Spleen (tissue), 7 donors: Measurements from ENCODE around the gene ANKRD33.

ENCODE experiments used
- POLR2A ChIP-seq, 3 donors: fragments of 450-650 bp; IDR thresholded peaks; one replicate each; pipeline ENCODE4 v1.5.1; 2017; ENCODE audit warnings: antibody characterized with exemption in 3 of 3, mild to moderate bottlenecking in 1 of 3
- POLR2AphosphoS5 ChIP-seq, 3 donors: sonication (generic); formaldehyde crosslinking; IDR thresholded peaks; one replicate each; pipeline ENCODE4 v1.5.1; 2017; ENCODE audit warnings: antibody characterized with exemption in 3 of 3
- TF ChIP-seq, protein P1 (sequence below), 11 experiments: fragments of 200-600 bp in 7 of 11; fragments of 450-650 bp in 4 of 11; sonication (generic) in 4 of 11; IDR thresholded peaks in 8 of 11; conservative IDR thresholded peaks in 3 of 11; 1 replicate in 7 of 11; 2 replicates in 4 of 11; pipeline versions ENCODE4 v1.4.0 to v1.8.0; 2016 to 2021; ENCODE audit warnings: antibody characterized with exemption in 11 of 11, inconsistent platforms in 4 of 11, mild to moderate bottlenecking in 1 of 11
- donor health status: DM: no; HTN: no; CAD: no; lungs with moderate emphysema.
- donor health status: DM: no; HTN: no; CAD: no.
- donor health status: DM: no; HTN: no; CAD: no.

DNA sequence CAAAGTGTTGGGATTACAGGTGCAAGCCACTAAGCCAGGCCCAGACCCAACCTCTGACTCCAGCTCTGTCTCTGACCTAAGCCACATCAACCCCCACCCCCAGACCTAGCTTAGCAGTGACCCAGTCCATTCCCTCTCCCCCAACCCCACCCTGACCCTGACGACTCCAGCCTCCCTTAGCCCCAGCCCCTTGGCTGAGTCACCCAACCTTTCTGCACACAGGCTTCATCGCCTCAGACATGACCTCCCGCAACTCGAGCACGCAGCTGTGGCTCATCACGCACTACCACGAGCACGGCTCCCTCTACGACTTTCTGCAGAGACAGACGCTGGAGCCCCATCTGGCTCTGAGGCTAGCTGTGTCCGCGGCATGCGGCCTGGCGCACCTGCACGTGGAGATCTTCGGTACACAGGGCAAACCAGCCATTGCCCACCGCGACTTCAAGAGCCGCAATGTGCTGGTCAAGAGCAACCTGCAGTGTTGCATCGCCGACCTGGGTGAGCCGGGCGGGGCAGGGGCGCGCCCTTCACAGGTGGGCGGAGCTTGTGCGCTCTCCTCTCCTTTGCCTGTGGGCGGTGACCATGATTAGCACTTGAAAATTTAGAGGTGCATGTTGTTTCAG lies 27.2 kb downstream of the ANKRD33 start:
- TF ChIP-seq, protein P1, sequence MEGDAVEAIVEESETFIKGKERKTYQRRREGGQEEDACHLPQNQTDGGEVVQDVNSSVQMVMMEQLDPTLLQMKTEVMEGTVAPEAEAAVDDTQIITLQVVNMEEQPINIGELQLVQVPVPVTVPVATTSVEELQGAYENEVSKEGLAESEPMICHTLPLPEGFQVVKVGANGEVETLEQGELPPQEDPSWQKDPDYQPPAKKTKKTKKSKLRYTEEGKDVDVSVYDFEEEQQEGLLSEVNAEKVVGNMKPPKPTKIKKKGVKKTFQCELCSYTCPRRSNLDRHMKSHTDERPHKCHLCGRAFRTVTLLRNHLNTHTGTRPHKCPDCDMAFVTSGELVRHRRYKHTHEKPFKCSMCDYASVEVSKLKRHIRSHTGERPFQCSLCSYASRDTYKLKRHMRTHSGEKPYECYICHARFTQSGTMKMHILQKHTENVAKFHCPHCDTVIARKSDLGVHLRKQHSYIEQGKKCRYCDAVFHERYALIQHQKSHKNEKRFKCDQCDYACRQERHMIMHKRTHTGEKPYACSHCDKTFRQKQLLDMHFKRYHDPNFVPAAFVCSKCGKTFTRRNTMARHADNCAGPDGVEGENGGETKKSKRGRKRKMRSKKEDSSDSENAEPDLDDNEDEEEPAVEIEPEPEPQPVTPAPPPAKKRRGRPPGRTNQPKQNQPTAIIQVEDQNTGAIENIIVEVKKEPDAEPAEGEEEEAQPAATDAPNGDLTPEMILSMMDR (IDR thresholded peaks at IDR 0.05 in 8 of 11, conservative IDR thresholded peaks at IDR 0.05 in 3 of 11), result no peak
- no peak for TF ChIP-seq POLR2AphosphoS5 (IDR thresholded peaks at IDR 0.05)
- no peak for TF ChIP-seq POLR2A (IDR thresholded peaks at IDR 0.05)
